IPS-NIHi7 (cell line): ENCODE results near the gene TMEM72.

Experiments used
- DNase-seq: peaks from one replicate; pipeline ENCODE4 v3.0.0; 2012; ENCODE audit warnings: mixed read lengths; ENCODE audit errors: extremely low spot score

TMEM72 gene

DNA sequence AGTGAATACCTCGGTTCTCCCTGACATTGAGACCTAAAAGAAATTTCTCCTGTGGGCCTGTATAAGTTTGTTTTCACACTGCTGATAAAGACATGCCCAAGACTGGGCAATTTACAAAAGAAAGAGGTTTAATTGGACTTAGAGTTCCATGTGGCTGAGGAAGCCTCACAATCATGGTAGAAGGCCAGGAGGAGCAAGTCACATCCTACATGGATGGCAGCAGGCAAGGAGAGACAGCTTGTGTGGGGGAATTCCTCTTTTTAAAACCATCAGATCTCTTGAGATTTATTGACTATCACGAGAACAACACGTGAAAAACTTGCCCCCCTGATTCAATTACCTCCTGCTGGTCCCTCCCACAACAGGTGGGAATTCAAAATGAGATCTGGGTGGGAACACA, 6.7 kb downstream of the TMEM72 start:
- DNase-seq, result no peak

DNA sequence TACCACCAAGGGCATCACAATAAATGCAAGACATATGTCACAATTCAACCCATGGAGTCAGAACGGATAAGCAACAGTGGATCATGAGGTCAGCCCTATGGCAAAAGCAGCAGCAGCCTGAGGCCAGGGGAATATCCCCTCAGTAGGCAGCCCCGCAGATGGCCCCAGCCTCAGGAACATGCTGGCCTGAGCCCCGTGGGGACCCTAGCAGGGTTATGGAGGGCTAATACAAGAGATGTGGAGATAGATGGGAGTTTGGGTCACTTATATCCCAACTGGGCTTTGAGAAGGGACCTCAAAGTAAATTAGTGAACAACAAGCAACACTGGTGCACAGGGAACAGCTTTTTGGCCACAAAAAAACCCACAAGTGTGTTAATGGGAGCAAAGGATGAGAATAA, 9.1 kb downstream of the TMEM72 start:
- DNase-seq, result no peak

DNA sequence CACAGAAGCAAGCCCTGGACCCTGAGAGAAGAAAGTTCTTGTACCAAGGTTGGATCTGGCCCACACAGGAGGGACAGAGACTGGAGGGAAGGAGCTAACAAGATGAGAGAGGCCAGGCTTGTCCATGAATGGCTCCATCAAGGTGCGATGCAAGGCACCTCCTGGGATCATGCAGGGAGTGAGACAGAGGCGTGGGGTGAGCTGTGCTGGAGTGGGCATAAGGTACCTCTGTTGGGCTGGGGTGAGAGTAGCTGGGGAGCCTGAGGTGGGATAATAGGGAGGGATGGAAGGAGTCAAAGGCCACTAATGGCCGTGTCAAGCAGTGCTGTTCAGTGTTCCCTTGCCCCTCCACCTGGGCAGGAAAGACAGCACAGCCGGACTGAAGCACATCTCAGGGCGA, 9.9 kb downstream of the TMEM72 start:
- DNase-seq, result no peak

DNA sequence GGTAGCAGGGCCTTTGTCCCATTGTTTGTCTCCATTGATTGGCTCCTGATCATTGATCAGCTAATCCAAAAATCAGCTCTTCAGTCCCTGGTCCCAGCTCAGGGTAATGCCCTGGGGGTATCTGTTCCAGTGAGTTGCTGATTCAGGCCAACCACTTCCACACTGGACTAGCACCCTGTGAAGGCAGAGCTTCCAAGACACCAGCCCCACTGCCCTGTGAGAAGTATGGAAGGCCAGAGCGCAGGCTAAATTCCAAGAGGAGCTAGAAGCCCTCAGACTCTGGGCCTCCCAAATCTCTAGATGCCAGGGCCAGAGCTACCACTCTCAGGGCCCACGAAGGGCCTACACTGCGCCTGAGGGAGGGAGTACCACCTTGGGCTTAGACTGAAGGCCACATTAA, 10.4 kb downstream of the TMEM72 start:
- no peak for DNase-seq

DNA sequence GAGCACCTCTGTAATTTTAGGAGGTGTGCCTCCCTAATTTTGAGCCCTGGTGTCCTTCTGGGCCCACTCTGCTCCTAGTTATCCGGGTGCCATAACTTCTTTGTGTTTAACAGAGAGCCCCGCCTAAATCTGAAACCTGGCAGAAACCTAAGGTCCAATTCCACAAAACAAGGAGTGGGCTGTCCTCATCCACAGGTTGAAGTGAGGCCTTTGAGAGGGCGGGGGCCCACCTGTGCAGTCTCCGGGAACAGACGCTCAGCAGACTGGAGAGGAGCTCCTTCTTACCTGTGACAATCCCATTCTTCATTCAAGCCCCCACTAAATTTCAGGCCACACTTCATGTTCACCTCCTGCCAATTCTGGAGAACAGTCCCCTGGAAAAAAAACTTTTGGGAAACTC, 10.9 kb downstream of the TMEM72 start:
- no peak for DNase-seq

DNA sequence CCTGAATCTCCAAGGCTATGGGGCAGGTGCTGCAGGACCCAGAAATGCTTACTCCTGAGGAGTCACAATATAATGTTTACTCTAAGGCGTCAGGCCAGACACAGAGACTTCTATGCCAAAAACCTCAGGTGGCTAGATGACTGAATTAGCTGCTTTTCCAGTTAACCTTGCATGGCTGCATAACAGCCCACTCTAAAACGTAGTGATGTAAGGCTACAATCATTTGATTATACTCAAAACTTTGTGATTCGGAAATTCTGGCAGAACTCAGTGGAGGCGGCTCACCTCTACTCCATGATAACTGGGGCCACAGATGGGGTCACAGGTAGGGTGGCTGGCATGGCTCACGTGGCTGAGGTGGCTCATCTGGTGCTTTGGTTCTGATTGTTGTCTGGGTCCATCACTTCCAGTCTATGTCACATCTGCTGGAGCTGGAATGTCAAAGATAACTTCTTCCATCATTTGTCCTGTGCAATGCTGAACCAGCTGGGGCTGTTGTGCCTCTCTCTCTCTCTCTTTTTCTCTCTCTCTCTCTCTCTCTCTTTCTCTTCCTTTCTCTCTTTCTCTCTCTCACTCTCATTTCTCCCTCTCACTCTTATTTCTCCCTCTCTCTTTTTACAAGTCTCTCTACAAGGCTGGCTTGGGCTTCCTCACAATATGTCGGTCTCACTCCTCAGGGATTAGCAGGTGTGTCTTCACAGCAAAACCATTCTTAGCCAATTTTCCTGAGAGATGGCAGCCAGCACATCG, 11.8 kb downstream of the TMEM72 start:
- DNase-seq, result no peak

DNA sequence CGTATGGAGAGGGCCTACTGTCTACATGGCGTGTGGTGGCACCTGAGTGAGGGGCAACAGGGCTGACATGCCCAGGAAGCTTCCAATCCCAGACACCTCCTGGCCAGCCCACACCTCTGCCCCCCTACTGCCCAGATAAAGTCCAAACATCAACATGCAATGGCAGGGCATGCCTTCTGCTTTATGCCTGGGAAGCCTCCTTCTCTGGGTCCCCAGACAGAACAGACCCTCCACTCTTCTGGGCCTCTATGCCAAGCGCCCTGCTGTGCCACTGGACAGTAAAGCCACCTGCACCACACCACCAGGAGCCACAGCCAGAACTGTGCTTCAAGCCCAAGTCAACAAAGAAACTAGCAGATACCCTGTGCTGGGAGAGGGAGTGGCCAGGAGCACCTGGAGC, 12.5 kb downstream of the TMEM72 start:
- DNase-seq, result no peak

DNA sequence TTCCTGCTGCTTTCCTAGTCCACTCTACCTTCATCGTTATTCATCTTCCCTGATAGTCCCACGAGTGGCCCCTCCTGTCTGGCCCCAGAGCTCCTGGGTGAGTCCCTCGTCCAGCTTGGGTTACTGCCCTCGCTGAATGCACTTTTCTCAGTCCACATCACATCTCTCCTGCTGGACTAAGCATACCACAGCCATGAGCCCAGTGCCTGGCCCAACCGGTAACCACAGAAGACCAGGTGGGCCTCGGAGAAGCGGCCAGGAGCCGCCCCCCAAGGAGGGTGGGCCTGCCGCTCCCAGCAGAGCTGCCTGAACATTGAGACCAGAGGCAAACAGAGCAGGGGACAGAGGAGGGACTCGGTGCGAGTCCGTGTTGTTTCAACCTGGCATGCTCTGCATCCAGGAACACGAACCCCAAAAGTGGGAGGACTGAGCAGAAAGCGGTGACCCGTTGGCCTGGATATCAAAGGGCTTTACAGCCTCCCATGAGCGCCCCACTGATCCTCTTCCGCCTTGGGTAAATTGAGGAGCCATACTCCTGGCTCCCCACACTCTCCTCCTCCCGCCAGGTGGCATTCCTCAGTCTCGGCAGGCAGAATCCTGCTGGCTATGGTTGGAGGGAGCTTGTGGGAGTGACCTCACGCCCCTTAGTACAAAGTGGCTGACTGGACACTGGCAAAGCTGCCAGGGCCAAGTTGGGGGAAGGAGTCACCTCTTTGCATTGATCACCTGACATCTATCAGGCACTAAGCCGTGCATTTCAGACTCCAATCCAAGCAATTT, 13.3 kb downstream of the TMEM72 start:
- no peak for DNase-seq

DNA sequence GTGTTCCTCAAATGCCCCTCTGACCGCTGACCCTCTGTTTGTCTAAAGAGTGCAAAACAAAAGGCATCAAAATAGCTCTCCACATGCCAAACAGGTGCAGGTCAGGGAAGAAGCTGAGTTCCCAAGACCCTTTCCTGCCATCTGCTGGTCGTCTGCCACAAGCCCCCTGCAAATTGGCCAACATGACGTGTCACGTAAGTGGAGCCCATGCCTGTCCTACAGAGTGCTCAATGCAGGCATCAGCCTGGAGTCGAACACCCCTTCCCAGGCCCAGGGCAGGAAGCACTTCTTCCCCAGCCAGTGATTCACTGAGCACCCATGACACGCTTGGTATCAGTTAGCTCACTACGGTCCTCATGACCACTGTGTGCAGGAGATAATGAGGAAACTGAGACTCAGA, 14.1 kb downstream of the TMEM72 start:
- peak; percentile 88 for DNase-seq

DNA sequence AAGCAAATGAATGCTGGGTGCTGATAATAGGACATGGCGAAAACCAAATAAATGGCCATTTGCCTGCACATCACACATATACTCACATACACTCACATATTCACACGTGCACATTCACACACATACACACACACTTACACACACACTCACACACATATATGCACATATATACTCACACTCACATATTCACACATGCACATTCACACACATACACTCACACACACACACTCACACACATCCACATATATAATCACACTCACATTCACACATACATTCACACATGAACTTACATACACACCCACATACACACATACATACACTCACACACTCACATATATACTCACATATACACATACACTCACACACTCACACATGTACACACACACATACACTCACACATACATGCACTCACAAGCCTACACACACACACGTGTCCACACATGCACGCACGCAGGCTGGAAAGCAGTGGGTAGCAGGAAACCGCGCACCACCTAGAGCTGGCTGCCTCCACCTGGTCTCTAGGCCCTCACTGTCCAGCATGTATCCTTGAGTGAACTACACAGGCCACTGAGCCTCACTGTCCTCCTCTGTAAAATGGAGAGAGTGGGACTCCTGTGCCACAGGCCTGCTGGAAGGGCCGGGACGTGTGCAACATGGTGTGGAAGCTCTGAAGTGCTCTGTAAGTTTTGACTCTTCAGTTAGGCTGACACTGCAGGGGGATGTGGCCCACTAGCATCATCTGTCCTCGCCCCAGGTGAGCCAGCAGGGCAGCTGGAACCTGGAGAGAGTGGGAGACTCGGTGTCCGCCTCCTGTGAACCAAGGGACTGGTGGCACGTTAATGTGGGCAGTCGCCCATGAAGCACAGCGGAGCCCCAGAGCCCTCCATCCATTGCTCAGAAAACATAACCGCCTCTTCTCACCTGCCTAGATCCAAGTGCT, 14.9 kb downstream of the TMEM72 start:
- no peak for DNase-seq

DNA sequence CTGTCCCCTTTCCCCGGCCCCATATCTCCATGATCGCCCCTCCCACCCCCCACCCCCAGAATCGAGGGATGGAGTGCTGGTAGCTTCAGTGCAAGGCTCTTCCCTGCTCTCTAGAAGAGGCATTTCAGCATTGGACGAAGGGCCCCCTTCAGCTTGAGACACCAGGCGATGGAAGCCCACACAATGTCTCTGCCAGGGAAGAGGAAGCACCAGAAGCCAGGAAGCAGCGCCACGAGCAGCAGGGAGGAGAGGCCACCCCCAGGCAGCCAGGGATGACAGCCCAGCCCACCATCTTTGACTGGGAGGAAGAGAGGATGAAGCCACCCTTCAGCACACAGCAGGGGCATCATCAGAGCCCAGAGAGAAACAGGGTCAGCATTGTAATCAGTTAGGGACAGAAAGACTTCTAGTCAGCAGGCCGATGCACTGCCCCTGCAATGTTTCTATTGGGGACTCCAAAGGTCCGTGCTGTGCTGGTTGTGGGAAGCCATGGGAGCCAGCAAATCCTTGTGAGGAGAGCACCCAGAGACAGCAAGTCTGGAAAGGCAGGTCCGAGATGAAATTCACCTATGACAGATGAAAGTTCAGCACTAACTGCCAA, 15.7 kb downstream of the TMEM72 start:
- no peak for DNase-seq

DNA sequence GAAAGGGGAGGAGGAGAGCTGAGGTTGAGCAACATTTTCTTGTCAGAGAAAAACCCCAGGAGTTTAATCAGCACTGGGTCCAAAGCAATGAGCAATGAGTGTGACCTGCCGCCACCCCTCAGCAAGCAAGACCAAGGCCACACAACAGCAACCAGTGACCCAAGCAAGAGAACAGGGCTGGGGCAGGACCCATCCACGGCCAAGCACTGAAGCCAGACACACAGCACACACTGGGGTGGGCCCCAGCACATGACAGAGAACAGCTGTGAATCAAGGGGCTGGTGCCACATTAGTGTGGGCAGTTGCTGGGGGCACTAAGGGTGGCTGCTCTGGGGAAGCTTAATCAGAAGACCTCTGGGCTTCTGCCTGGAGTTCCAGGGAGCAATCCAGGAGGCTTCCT, 16.2 kb downstream of the TMEM72 start:
- no peak for DNase-seq

DNA sequence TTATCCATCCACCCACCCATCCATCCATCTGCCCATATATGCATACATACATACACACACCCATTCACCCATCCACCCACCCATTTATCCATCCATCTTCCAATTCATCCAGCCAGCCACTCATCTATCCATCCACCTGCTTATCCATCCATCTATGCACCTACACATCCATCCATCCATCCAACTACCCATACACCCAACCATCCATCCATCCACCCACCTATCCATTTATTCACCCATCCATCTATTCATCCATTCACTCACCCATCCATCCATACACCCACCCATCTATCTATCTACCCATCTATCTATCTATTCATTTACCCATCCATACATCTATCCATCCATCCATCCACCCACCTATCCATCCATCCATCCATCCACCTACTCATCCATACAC, 17.3 kb downstream of the TMEM72 start:
- no peak for DNase-seq

DNA sequence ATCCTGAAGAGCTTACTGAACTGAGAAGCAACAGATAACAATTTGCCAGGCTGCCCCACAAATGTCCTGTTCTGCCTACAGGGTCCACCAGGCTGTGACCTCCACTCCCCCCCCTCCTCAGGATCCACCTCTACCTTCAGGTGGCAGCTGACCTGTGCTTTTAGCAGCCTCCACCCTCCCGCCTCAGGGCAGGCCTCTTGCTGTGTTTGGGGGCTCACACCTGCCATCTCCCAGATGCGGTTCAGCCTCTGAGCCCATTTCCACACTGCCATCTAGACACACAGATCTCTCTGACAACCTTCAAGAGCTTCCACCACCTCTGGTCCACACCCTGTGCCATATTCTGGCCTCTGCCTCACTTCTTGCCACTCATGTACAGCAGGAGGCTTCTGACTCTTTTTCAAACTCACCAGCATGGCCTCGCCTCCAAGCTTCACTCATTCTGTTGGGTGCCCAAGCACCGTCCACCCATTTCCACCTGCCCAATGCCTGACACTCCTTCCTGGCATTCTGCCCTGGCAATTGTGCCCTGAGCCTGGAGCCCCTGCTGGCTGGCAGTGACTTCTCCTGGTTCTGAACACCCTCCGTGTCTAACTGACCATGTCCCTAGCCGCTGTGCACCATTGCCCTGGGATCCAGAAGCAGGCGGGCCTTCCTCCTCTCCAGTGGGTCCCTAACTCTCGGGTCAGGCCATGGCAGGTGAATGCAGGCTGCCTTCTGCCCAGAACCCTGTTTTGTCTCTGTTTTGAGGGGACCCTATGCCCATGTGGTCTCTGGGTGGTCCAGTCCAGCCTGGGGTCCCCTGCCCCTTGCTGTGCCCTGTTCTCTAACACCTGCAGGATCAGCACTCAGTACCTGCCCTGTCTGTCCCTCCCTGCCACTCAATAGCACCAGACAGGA, 18.5 kb downstream of the TMEM72 start:
- no peak for DNase-seq

DNA sequence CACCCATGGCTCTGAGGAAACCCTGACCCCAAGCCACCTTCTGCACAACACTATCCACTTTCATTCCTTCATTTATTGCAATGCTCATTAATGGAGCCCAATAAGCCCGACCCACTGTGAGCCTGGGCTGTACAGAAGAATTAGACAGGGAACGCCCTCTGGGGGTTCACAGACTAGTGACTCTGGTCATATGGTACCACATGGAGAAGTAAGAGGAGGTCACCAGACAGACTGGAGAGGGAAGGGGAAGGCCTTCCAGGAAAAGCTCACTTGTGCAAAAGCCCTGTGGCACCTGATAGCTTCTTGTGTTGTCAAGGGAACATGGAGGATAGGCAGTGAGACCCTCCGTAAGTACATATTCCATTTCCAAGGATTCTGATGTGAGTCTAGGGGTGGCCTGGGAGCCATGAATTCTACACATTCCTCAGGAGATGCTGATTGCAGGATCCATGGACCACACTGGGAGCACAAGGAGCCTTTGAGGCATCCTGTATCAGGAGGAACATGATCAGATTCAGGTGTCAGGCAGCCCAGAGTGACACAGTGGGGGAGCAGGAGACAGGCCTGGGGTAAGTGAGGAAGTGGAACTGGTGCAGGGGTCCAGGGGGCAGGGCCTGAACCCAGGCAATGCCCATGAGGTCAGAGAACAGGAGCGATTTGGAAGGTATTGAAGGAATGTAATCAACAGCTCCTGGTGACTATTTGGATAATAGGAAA, 19.9 kb downstream of the TMEM72 start:
- DNase-seq, result no peak

DNA sequence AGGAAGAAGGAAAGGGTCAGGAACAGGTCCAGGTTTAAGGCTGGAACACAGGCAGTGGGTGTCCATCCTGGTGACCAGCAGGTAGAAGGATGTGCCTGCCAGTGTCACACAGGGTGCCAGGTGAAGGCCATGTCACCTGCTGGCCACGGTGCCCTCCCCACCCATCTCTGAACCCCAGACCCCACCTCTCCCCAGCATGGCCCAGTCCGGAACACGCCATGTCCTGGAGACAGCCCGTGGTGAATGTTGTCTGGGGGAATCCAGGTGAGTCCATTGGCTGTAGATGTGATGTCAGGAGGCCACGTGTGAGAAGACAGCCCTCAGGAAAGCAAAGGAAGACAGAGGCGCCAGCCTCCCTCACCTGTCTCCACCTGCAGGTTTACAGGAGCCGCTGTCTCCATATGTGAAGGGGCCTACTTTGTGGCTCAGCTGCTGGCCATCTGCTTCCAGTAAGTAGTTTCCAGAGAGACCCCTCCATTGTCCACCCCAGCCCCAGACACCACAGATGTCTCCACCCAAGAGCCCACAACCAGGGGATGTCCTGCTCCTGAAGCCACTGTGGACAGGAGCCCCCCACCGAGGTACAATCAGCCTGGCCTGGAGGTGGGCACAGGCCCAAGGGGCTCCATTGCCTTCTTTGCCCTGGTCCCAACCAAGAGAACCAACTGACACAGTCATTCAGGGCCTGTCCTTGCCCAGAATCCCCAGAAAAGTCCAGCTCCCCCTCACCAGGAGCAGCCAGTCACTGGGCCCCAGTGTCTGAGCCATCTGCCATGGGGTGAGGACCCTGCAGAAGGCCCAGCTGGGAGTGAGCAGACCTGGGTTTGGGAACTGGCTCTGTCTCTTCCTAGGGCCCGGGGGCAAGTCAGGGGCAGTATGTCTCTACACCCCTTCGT, 20.7 kb downstream of the TMEM72 start:
- DNase-seq, result no peak

DNA sequence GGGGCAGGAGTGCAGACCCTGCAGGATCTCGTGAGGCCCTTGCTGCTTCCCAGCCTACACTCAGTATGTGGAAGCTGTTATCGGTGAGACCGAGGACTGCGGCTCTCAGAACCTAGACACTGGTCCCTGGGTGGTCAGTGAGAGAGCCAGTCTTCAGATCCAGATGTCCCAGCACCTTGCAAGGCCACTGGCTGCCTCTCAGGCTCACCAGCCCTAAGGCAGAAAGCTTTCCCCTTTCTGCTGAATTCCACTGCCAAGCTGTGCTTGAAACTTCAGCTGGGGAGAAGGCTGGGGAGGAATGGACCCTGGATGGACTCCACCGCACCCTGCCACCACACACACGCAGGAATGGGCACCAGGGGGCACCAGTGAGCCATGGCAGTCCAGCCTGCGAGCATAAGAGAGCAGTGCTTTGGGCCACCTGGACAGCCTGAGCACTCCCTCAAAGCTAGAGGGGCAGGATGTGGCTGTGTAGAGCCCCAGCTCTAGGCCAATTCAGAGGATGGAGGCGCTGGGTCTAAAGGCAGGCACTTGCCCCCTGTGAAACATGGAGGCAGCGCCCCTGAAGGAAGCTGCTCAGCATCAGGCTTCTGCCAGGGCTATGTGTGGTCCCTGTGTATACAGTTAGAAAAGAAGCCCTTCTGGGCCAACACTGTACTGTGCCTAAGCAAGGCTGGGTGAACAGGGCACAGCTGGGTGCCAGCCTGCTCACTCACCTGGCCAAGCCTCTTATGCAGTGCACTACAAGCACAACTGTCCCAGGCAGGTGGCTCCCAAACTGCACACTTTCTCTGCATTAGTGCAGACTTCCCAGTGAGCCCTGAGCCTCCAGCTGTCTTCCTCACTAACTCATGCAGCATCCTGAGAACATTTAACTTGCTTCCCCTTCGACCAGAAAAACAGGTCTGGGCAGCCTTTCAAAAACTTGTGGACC, 21.6 kb downstream of the TMEM72 start:
- peak; percentile 88 for DNase-seq
